Measurements from ENCODE around the gene C21orf91. TPM values are rescaled to one million over a fixed set of nuclear protein-coding genes. Genes with fewer than 3 reads are reported as not detected.
A peak's percentile ranks its signal among the peaks of the same experiment; 100 is the strongest.

C21orf91 gene
- total RNA-seq, 2 experiments from 2014 or later, result 40.9 to 42.2 TPM

DNA sequence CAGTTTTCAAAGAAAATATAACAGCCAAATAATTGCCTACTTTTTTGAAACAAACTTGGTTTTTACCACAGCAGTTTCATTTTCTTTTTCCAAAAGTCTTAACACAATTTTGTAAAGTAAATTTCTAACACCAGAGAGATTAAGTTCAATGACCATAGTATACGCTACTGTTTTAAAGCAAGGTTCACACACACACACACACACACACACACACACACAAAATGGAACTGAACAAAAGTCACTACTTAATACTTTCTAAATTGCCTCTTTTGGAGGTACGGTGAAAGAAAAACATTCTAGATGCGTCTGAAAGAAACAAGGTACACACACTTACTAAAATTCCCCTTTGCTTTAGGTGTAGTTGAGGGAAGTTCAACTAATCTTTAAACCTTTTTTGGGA is 30.1 kb downstream of the C21orf91 start:
- peak overlapping the region in 1 of 2 donors; percentile 43 for H3K27ac ChIP-seq (ENCODE audit: low read depth in 1 of 2, low read length in 2 of 2)
- H3K9me3 ChIP-seq (ENCODE audit: control insufficient read depth in 1 of 2, insufficient read depth in 1 of 2, low read length in 2 of 2), result no peaks in the 10 kb centered on the region
- intact Hi-C loops (cut with DNase I, micrococcal nuclease), result loop anchor here in 1 of 2 experiments (10.0 kb wide), 1 partner anchor 174 kb away; the partner anchor contains the start of gene BTG3
- ATAC-seq (ENCODE audit: poor library complexity) (no peak), DNase-seq (peak in 1 of 14 experiments; percentile 53)
- H3K36me3 ChIP-seq (ENCODE audit: insufficient read depth, low read length), result peaks cover 14% of the 10 kb centered on the region
- Mint-ChIP-seq H3K9me3 (no peaks in the 10 kb centered on the region), H3K27me3 (no peaks in the 10 kb centered on the region), H3K27ac (peak overlapping the region; percentile 93), H3K36me3 (ENCODE audit: low read depth) (peaks cover 44% of the 10 kb centered on the region), H3K4me3 (peak overlapping the region; percentile 74), H3K4me1 (ENCODE audit: low read depth) (peaks cover 92% of the 10 kb centered on the region)
- H3K4me1 ChIP-seq (ENCODE audit: insufficient read depth, low read length), result peaks cover 34% of the 10 kb centered on the region
- ChIA-PET POLR2A (interaction anchor here (1.0 kb wide), 2 partner anchors 29 to 31 kb away, joined by 4 to 6 read pairs; no protein-coding TSS in a partner anchor), CTCF (no interaction called here)
- no peaks in the 10 kb centered on the region for H3K27me3 ChIP-seq (ENCODE audit: control insufficient read depth in 1 of 2, insufficient read depth in 2 of 2, low read length in 2 of 2)
- H3K4me3 ChIP-seq (ENCODE audit: low read length), result peak overlapping the region; percentile 30
- TF ChIP-seq, protein P1, sequence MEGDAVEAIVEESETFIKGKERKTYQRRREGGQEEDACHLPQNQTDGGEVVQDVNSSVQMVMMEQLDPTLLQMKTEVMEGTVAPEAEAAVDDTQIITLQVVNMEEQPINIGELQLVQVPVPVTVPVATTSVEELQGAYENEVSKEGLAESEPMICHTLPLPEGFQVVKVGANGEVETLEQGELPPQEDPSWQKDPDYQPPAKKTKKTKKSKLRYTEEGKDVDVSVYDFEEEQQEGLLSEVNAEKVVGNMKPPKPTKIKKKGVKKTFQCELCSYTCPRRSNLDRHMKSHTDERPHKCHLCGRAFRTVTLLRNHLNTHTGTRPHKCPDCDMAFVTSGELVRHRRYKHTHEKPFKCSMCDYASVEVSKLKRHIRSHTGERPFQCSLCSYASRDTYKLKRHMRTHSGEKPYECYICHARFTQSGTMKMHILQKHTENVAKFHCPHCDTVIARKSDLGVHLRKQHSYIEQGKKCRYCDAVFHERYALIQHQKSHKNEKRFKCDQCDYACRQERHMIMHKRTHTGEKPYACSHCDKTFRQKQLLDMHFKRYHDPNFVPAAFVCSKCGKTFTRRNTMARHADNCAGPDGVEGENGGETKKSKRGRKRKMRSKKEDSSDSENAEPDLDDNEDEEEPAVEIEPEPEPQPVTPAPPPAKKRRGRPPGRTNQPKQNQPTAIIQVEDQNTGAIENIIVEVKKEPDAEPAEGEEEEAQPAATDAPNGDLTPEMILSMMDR (IDR thresholded peaks at IDR 0.05), result no peak

DNA sequence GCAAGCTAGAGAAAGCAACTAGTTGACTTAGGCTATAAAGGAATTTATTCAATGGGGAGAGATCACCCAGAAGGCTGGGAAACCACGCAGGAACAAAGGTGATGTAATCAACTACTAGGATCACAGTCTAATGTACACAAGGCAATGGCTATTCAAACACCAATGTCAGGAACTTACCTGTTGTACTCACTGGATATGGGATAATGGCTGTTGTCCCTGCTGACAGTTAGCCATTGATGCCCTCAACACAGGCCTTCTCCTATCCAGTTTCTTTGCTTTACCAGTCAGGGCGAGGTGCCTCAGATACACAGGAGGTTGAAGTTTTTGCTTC is 32.3 kb downstream of the C21orf91 start:
- ChIA-PET POLR2A (interaction anchor here (1.2 to 1.5 kb wide), 2 partner anchors 12 to 32 kb away, joined by 3 to 11 read pairs; partner anchors contain the start of gene C21orf91), CTCF (no interaction called here)
- Mint-ChIP-seq H3K4me3 (peak overlapping the region; percentile 79), H3K27ac (peak overlapping the region; percentile 93), H3K36me3 (ENCODE audit: low read depth) (peaks cover 33% of the 10 kb centered on the region), H3K27me3 (no peaks in the 10 kb centered on the region), H3K9me3 (no peaks in the 10 kb centered on the region), H3K4me1 (ENCODE audit: low read depth) (peaks cover 94% of the 10 kb centered on the region)
- Histone ChIP-seq H3K4me1 (ENCODE audit: insufficient read depth, low read length) (peaks cover 51% of the 10 kb centered on the region), H3K27me3 (ENCODE audit: control insufficient read depth in 1 of 2, insufficient read depth in 2 of 2, low read length in 2 of 2) (no peaks in the 10 kb centered on the region), H3K9me3 (ENCODE audit: control insufficient read depth in 1 of 2, insufficient read depth in 1 of 2, low read length in 2 of 2) (no peaks in the 10 kb centered on the region), H3K36me3 (ENCODE audit: insufficient read depth, low read length) (peaks cover 8% of the 10 kb centered on the region), H3K27ac (ENCODE audit: low read depth in 1 of 2, low read length in 2 of 2) (peak overlapping the region; percentile 30 to 45), H3K4me3 (ENCODE audit: low read length) (no peak overlapping the region)
- no peak for DNase-seq
- TF ChIP-seq, protein P1 (IDR thresholded peaks at IDR 0.05), result no peak
- ATAC-seq (ENCODE audit: poor library complexity), result no peak
- intact Hi-C loops (cut with DNase I, micrococcal nuclease), result loop anchor here in 1 of 2 experiments (10.0 kb wide), 1 partner anchor 172 kb away; the partner anchor contains the start of gene BTG3

DNA sequence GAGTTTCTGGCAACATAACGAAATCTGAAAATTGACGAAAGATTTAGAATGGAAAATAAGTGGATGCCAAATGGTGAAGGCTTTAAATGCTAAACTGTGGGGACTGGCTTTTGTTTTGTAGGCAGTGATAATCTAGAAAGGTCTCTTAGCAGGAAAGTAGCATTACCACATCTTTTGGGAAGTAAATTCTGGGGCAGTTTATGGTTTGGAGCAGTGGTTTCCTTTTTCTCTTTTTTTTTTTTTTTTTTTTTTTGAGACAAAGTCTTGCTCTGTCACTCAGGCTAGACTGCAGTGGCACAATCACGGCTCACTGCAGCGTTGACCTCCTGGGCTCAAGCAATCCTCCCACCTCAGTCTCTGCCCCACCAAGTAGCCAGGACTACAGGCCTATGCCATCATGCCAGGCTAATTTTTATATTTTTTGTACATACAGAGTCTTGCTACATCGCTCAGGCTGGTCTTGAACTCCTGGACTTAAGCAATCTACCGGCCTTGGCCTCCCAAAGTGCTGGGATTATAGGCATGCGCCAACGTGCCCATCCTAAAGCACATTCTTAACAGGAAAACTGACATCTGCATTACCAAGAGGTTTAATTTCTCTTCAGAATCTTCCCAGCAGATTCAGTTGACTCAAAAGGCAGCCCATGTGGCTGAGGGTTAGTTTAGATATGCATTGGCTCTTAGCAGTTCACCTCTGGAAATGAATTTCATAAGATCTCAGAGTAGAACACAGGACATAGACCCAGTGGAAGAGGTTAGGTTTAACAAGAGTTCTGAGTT is 32.9 kb downstream of the C21orf91 start:
- peaks cover 28% of the 10 kb centered on the region for H3K36me3 Mint-ChIP-seq (ENCODE audit: low read depth)
- intact Hi-C loops (cut with DNase I, micrococcal nuclease), result loop anchor here in 1 of 2 experiments (10.0 kb wide), 1 partner anchor 171 kb away; the partner anchor contains the start of gene BTG3
- Histone ChIP-seq H3K36me3 (ENCODE audit: insufficient read depth, low read length) (peaks cover 8% of the 10 kb centered on the region), H3K4me1 (ENCODE audit: insufficient read depth, low read length) (peaks cover 57% of the 10 kb centered on the region), H3K9me3 (ENCODE audit: control insufficient read depth in 1 of 2, insufficient read depth in 1 of 2, low read length in 2 of 2) (no peaks in the 10 kb centered on the region), H3K27ac (ENCODE audit: low read depth in 1 of 2, low read length in 2 of 2) (peak overlapping the region; percentile 16 to 35), H3K27me3 (ENCODE audit: control insufficient read depth in 1 of 2, insufficient read depth in 2 of 2, low read length in 2 of 2) (no peaks in the 10 kb centered on the region), H3K4me3 (ENCODE audit: low read length) (no peak overlapping the region)
- H3K4me1 Mint-ChIP-seq (ENCODE audit: low read depth), result peaks cover 94% of the 10 kb centered on the region
- H3K27ac Mint-ChIP-seq, result peak overlapping the region; percentile 93
- H3K9me3 Mint-ChIP-seq, result no peaks in the 10 kb centered on the region
- POLR2A ChIA-PET, result no interaction called here
- no peaks in the 10 kb centered on the region for H3K27me3 Mint-ChIP-seq
- ATAC-seq (ENCODE audit: poor library complexity), result no peak
- TF ChIP-seq, protein P1 (IDR thresholded peaks at IDR 0.05), result no peak
- CTCF ChIA-PET, result no interaction called here
- H3K4me3 Mint-ChIP-seq, result peak overlapping the region; percentile 79
- DNase-seq, result no peak

Data from CD4-positive, alpha-beta T cell (primary cell).